ENCODE results near the gene KRTAP5-1. TPM values are rescaled to one million over a fixed set of nuclear protein-coding genes. Genes with fewer than 3 reads are reported as not detected.
"Not testable (repeated sequence)": the region's sequence is repeated elsewhere in the genome, so short reads cannot be mapped to it uniquely, and the experiment has no call there.

Gene KRTAP5-1
- not detected in 2 replicates for total RNA-seq

DNA sequence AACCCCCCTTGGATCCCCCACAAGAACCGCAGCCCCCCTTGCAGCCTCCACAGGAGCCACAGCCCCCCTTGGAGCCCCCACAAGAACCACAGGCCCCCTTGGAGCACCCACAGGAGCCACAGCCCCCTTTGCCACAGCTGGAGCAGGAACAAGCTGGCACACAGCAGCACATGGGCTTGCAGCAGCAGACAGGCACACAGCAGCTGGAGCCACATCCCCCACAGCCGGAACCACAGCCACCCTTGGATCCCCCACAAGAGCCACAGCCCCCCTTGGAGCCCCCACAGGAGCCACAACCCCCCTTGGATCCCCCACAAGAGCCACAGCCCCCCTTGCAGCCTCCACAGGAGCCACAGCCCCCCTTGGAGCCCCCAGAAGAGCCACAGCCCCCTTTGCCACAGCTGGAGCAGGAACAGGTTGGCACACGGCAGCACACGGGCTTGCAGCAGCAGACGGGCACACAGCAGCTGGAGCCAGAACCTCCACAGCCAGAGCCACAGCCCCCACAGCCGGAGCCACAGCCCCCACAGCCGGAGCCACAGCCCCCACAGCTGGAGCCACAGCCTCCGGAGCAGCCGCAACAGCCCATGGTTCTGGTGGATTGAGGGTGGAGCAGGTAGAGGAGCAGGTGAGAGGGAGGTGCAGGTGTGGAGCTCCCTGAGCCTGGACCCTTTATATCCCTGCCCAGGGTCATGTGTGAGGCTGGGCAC lies at the start of gene KRTAP5-1:
Gene KRTAP5-1 (minus strand): TSS at position 623 of the 710 bp plus-strand sequence. CDS start 34 bp downstream, at position 589.
- not testable (repeated sequence) for H3K4me2 ChIP-seq (ENCODE audit: insufficient read depth, low read length); H3K4me3 ChIP-seq (ENCODE audit: insufficient read depth, low read length); H3K79me2 ChIP-seq (ENCODE audit: insufficient read depth, low read length); H4K20me1 ChIP-seq (ENCODE audit: insufficient read depth, low read length); H3K36me3 ChIP-seq (ENCODE audit: insufficient read depth, low read length); DNase-seq (ENCODE audit: insufficient read length, low spot score, missing footprints); H3K27ac ChIP-seq (ENCODE audit: low read depth, low read length); H3K4me1 ChIP-seq (ENCODE audit: insufficient read depth, low read length); H2AFZ ChIP-seq (ENCODE audit: low read length); H3K9me3 ChIP-seq (ENCODE audit: low read depth, low read length)
- peaks cover 22% of the 10 kb centered on the region for H3K27me3 ChIP-seq (ENCODE audit: insufficient read depth, low read length)

- H3K4me2 ChIP-seq (ENCODE audit: insufficient read depth, low read length) = no peak overlapping the region
- no peak overlapping the region for H3K4me3 ChIP-seq (ENCODE audit: insufficient read depth, low read length)
- H3K27ac ChIP-seq (ENCODE audit: low read depth, low read length) = no peak overlapping the region
- no peaks in the 10 kb centered on the region for H3K79me2 ChIP-seq (ENCODE audit: insufficient read depth, low read length)
- no peak overlapping the region for H2AFZ ChIP-seq (ENCODE audit: low read length)
- TF ChIP-seq CTCF (IDR thresholded peaks at IDR 0.05; ENCODE audit: extremely low read depth, low read depth, low read length) = no peak
- no peaks in the 10 kb centered on the region for H3K9me3 ChIP-seq (ENCODE audit: low read depth, low read length)
- H3K4me1 ChIP-seq (ENCODE audit: insufficient read depth, low read length) = no peaks in the 10 kb centered on the region
- H4K20me1 ChIP-seq (ENCODE audit: insufficient read depth, low read length) = peaks cover 2% of the 10 kb centered on the region
- peaks cover 22% of the 10 kb centered on the region for H3K27me3 ChIP-seq (ENCODE audit: insufficient read depth, low read length)
- peak; percentile 68 for DNase-seq (ENCODE audit: insufficient read length, low spot score, missing footprints)
- H3K36me3 ChIP-seq (ENCODE audit: insufficient read depth, low read length) = no peaks in the 10 kb centered on the region
Observed at GRCh38 chr11:1633864-1634263, 48.8 kb upstream of the KRTAP5-1 start.

DNA sequence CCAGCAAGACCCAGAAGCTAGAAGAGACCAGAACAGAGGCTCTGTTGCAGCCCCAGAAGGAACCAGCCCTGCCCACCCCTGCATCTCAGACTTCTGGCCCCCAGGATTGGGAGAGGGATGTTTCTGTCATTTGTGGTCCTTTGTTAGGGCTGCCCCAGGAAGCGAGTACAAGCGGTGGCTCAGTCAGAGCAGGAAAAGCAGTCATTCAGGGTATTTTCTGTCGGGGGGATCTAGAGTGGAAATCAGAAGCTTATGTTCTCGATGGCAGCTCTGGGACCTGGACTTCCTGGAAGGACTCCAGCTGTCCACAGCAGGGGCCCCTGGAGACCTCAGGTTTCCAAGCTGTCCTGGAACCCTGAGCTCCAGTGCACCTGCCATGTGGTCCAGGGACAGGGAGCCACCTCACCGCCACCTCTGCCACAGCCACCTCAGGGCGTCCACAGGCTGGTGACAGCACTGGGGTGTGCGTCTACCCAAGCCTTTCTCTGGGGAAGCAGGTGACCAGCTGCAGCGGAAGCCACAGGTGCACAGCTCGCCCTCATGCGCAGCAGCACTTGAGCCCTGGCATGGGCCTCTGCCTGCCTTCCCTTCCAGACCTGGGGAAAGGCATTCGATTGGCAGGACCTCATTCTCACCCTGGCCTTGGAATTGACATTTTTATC lies 47.1 kb upstream of the KRTAP5-1 start:
- no peak for TF ChIP-seq CTCF (IDR thresholded peaks at IDR 0.05; ENCODE audit: extremely low read depth, low read depth, low read length)
- H3K79me2 ChIP-seq (ENCODE audit: insufficient read depth, low read length) = no peaks in the 10 kb centered on the region
- H2AFZ ChIP-seq (ENCODE audit: low read length) = no peak overlapping the region
- H3K27me3 ChIP-seq (ENCODE audit: insufficient read depth, low read length) = peaks cover 36% of the 10 kb centered on the region
- DNase-seq (ENCODE audit: insufficient read length, low spot score, missing footprints) = peak; percentile 75
- peaks cover 2% of the 10 kb centered on the region for H4K20me1 ChIP-seq (ENCODE audit: insufficient read depth, low read length)
- no peak overlapping the region for H3K4me3 ChIP-seq (ENCODE audit: insufficient read depth, low read length)
- H3K4me1 ChIP-seq (ENCODE audit: insufficient read depth, low read length) = no peaks in the 10 kb centered on the region
- H3K36me3 ChIP-seq (ENCODE audit: insufficient read depth, low read length) = no peaks in the 10 kb centered on the region
- H3K27ac ChIP-seq (ENCODE audit: low read depth, low read length) = no peak overlapping the region
- no peak overlapping the region for H3K4me2 ChIP-seq (ENCODE audit: insufficient read depth, low read length)
- H3K9me3 ChIP-seq (ENCODE audit: low read depth, low read length) = no peaks in the 10 kb centered on the region

- H4K20me1 ChIP-seq (ENCODE audit: insufficient read depth, low read length) = peaks cover 2% of the 10 kb centered on the region
- no peaks in the 10 kb centered on the region for H3K9me3 ChIP-seq (ENCODE audit: low read depth, low read length)
- no peak overlapping the region for H3K4me3 ChIP-seq (ENCODE audit: insufficient read depth, low read length)
- no peak for TF ChIP-seq CTCF (IDR thresholded peaks at IDR 0.05; ENCODE audit: extremely low read depth, low read depth, low read length)
- no peaks in the 10 kb centered on the region for H3K4me1 ChIP-seq (ENCODE audit: insufficient read depth, low read length)
- H2AFZ ChIP-seq (ENCODE audit: low read length) = no peak overlapping the region
- no peak overlapping the region for H3K4me2 ChIP-seq (ENCODE audit: insufficient read depth, low read length)
- H3K36me3 ChIP-seq (ENCODE audit: insufficient read depth, low read length) = no peaks in the 10 kb centered on the region
- H3K27ac ChIP-seq (ENCODE audit: low read depth, low read length) = no peak overlapping the region
- peaks cover 40% of the 10 kb centered on the region for H3K27me3 ChIP-seq (ENCODE audit: insufficient read depth, low read length)
- H3K79me2 ChIP-seq (ENCODE audit: insufficient read depth, low read length) = no peaks in the 10 kb centered on the region
- peak; percentile 15 for DNase-seq (ENCODE audit: insufficient read length, low spot score, missing footprints)
Observed at GRCh38 chr11:1631066-1631568, 46.0 kb upstream of the KRTAP5-1 start.

Measured in osteoblast (primary cell).